A673 (cell line): ENCODE results near the gene MYCBPAP. TPM values are rescaled to one million over a fixed set of nuclear protein-coding genes. Genes with fewer than 3 reads are reported as not detected.

Source experiments
- BruUV-seq: library from RNA; stranded (reverse); fragments of 400-500 nt; replicated peaks from 2 replicates; lab custom pipeline; 2021; lab: Mats Ljungman, UMichigan
- CTCF ChIA-PET: fragments of 300-600 bp; sonication (Branson Sonifier 250); formaldehyde crosslinking; loops from one replicate; lab custom pipeline; 2022; ENCODE audit warnings: antibody characterized with exemption; lab: Charles Lee
- POLR2A ChIA-PET: fragments of 300-600 bp; sonication (Branson Sonifier 250); formaldehyde crosslinking; loops from one replicate; lab custom pipeline; 2022; ENCODE audit warnings: antibody characterized with exemption; ENCODE audit not compliant: low non-redundant PET; lab: Charles Lee
- DNase-seq: peaks from one replicate; pipeline ENCODE4 v3.0.0-alpha.2; 2015; ENCODE audit warnings: low spot score
- H3K27ac ChIP-seq: fragments of 200-600 bp; sonication (generic); 2 replicates; pipeline ENCODE4 v1.5.1; 2016; ENCODE audit warnings: mixed run types, low read depth, mild to moderate bottlenecking, mixed read lengths, antibody characterized with exemption, low read length; ENCODE audit not compliant: poor library complexity, severe bottlenecking
- H3K27me3 ChIP-seq: fragments of 200-600 bp; sonication (generic); replicated peaks from 2 replicates; pipeline ENCODE4 v1.6.1; 2017; ENCODE audit warnings: mixed run types, low read depth, mild to moderate bottlenecking, mixed read lengths, antibody characterized with exemption, low read length; ENCODE audit not compliant: insufficient read depth, poor library complexity
- H3K36me3 ChIP-seq: fragments of 200-600 bp; sonication (generic); 2 replicates; pipeline ENCODE4 v1.6.1; 2016; ENCODE audit warnings: mixed run types, mild to moderate bottlenecking, mixed read lengths, antibody characterized with exemption, low read length; ENCODE audit not compliant: insufficient read depth, poor library complexity, severe bottlenecking
- H3K4me1 ChIP-seq: fragments of 200-600 bp; sonication (generic); 2 replicates; pipeline ENCODE4 v1.6.1; 2017; ENCODE audit warnings: mixed run types, mild to moderate bottlenecking, mixed read lengths, antibody characterized with exemption, low read length; ENCODE audit not compliant: insufficient read depth, poor library complexity, severe bottlenecking
- H3K4me3 ChIP-seq: fragments of 200-600 bp; sonication (generic); 2 replicates; pipeline ENCODE4 v1.5.1; 2016; ENCODE audit warnings: low read depth, mixed run types, mild to moderate bottlenecking, mixed read lengths, low read length; ENCODE audit not compliant: poor library complexity, severe bottlenecking
- H3K9me3 ChIP-seq: fragments of 200-600 bp; sonication (generic); 2 replicates; pipeline ENCODE4 v1.6.1; 2016; ENCODE audit warnings: mixed run types, low read depth, mild to moderate bottlenecking, mixed read lengths, antibody characterized with exemption, low read length; ENCODE audit not compliant: poor library complexity, severe bottlenecking
- EZH2 ChIP-seq: fragments of 200-600 bp; sonication (generic); IDR thresholded peaks from 2 replicates; pipeline ENCODE4 v1.6.1; 2017; ENCODE audit warnings: borderline replicate concordance, low read depth, mild to moderate bottlenecking, mixed read lengths, antibody characterized with exemption, low read length; ENCODE audit not compliant: poor library complexity, severe bottlenecking
- intact Hi-C: fragments of 100-400 bp; cut with micrococcal nuclease; formaldehyde crosslinking; loops from one replicate; pipeline ENCODE4 v1.10.0; 2022; ENCODE audit not compliant: unreplicated experiment
- total RNA-seq: library from RNA; stranded (reverse); gene quantifications from 2 replicates; pipeline ENCODE4 v1.2.3, GENCODE V29; 2021
- TF ChIP-seq, protein P1 (sequence below): fragments of 300-800, 200-600 bp; sonication (generic); conservative IDR thresholded peaks from 2 replicates; pipeline ENCODE4 v1.5.1; 2017; ENCODE audit warnings: low read depth, mild to moderate bottlenecking, antibody characterized with exemption, low read length, moderate library complexity, mixed read lengths

MYCBPAP gene
- total RNA-seq, 1 experiment from 2014 or later = 0.92 TPM

DNA sequence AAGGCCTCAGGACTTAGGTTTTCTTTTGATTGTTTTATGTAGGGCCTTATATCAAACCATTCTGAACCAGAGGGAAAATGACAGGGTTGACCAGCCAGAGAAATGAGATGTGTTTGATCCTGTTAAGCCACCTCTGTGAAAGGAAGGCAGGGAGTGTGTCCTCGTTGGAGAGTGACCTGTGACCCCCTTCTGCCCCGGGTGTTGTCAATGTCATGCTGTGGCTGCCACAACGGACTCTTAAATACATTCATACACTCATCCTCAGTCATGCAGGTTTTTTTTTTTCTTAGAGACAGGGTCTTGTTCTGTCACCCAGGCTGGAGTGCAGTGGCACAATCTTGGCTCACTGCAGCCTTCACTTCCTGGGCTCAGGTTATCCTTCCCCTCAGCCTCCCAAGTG lies 6.1 kb downstream of the MYCBPAP start:
- CTCF ChIA-PET = no interaction called here

DNA sequence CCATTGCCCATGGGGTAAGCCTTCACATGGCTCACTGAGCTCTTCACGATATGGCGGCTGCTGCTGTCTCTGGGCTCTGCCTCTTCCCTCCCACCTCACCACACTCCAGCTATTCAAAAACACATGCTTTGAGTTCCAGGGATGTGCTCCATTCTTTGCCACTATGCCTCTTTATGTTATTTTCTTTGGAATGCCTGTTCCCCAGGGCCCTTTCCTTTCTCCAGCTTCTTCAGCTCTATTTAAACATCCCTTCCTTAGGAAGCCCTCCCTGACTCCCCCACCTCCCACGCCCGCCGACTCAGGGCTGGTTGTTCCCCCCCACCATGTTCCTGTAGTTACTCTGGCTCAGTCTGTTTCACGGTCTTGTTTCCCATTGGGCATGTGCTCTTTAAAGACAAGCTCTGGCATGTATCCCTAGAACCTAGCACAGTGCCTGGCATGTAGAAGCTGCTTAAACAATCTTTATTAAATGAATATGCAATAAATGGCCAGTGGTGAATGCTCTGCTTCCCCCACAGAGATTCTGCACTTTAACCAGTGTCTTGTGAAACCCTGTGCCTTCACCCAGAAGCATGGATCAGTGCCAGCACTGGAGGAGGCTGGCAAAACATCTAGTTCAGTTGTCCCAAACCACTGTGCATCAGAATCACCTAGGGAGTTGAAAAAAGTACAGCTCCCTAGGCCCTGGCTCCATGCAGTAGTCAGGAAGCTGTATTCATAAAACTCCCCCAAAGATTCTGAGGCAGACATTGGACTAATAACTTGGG lies 6.9 kb downstream of the MYCBPAP start:
- no TSS peak for BruUV-seq
- Histone ChIP-seq H3K4me3 (no peak overlapping the region), H3K27ac (no peak overlapping the region), H3K36me3 (no peaks in the 10 kb centered on the region), H3K4me1 (no peaks in the 10 kb centered on the region), H3K9me3 (no peaks in the 10 kb centered on the region), H3K27me3 (no peaks in the 10 kb centered on the region)
- intact Hi-C loops = no loop called here
- DNase-seq = no peak
- TF ChIP-seq, protein P1, sequence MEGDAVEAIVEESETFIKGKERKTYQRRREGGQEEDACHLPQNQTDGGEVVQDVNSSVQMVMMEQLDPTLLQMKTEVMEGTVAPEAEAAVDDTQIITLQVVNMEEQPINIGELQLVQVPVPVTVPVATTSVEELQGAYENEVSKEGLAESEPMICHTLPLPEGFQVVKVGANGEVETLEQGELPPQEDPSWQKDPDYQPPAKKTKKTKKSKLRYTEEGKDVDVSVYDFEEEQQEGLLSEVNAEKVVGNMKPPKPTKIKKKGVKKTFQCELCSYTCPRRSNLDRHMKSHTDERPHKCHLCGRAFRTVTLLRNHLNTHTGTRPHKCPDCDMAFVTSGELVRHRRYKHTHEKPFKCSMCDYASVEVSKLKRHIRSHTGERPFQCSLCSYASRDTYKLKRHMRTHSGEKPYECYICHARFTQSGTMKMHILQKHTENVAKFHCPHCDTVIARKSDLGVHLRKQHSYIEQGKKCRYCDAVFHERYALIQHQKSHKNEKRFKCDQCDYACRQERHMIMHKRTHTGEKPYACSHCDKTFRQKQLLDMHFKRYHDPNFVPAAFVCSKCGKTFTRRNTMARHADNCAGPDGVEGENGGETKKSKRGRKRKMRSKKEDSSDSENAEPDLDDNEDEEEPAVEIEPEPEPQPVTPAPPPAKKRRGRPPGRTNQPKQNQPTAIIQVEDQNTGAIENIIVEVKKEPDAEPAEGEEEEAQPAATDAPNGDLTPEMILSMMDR = no peak
- TF ChIP-seq EZH2 = no peak
- CTCF ChIA-PET = no interaction called here
- POLR2A ChIA-PET = no interaction called here

More for the DNA sequence above, 6.1 kb downstream of the MYCBPAP start:
- Histone ChIP-seq H3K4me3 (no peak overlapping the region), H3K9me3 (no peaks in the 10 kb centered on the region), H3K27ac (no peak overlapping the region), H3K36me3 (no peaks in the 10 kb centered on the region), H3K4me1 (no peaks in the 10 kb centered on the region), H3K27me3 (no peaks in the 10 kb centered on the region)
- intact Hi-C loops = no loop called here
- POLR2A ChIA-PET = no interaction called here
- DNase-seq = no peak
- no TSS peak for BruUV-seq
- no peak for TF ChIP-seq EZH2
- TF ChIP-seq, protein P1 = no peak

DNA sequence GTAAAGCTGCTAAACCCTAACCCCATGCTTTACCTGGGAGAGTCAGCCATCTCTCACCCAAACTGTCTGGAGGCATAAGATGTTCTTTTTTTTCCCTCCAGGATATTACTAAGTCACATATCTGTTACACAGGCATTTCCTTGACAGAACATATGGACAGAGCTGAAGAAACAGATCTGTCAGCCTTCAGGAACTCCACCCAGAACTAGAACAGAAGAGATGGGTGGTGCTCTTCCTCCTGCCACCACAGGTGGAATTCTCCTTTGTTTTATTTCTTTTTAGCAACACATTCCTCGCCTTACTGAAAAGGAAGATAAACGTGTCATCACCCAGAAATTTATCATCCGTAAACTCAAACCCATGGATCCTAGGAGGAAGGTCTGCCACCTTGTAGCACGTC lies 8.8 kb downstream of the MYCBPAP start:
- H3K4me1 ChIP-seq = no peaks in the 10 kb centered on the region
- no peak for DNase-seq
- ChIA-PET POLR2A (no interaction called here), CTCF (no interaction called here)
- no peaks in the 10 kb centered on the region for H3K9me3 ChIP-seq
- no peaks in the 10 kb centered on the region for H3K27me3 ChIP-seq
- no peak overlapping the region for H3K4me3 ChIP-seq
- BruUV-seq = no TSS peak
- TF ChIP-seq, protein P1 = no peak
- TF ChIP-seq EZH2 = no peak
- no peaks in the 10 kb centered on the region for H3K36me3 ChIP-seq
- H3K27ac ChIP-seq = no peak overlapping the region
- intact Hi-C loops = no loop called here
